Adrenal gland (tissue), 5 donors: ENCODE results near the gene RAP1GAP.

ENCODE experiments used
- CTCF ChIP-seq, 6 experiments: fragments of 450-650 bp in 4 of 6; fragments of 200-600 bp in 2 of 6; sonication (generic) in 1 of 6; IDR thresholded peaks; 1 replicate in 5 of 6; 2 replicates in 1 of 6; pipeline versions ENCODE4 v1.5.1 to v1.8.0; 2016 to 2021; ENCODE audit warnings: antibody characterized with exemption in 6 of 6, mild to moderate bottlenecking in 2 of 6, moderate library complexity in 1 of 6
- POLR2A ChIP-seq, 2 donors: fragments of 450-650 bp; IDR thresholded peaks; one replicate each; pipeline ENCODE4 v1.6.1; 2017; ENCODE audit warnings: antibody characterized with exemption in 2 of 2, mild to moderate bottlenecking in 2 of 2, moderate library complexity in 1 of 2
- donor health status: DM: no; HTN: no; CAD: no.

DNA sequence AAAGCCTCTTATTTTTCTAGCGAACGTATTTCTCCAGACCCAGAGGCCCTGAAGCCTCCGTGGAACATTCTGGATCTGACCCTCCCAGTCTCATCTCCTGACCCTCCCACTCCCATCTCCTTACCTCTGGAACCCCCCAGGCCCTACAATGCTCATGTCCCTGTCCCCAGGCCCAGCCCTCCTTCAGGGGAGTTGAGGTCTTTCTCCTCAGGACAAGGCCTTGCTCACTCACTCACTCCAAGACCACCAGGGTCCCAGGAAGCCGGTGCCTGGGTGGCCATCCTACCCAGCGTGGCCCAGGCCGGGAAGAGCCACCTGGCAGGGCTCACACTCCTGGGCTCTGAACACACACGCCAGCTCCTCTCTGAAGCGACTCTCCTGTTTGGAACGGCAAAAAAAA is 91.2 kb downstream of the RAP1GAP start:
- TF ChIP-seq POLR2A (IDR thresholded peaks at IDR 0.05) (no peak), CTCF (IDR thresholded peaks at IDR 0.05) (no peak)
